Endothelial cell of hepatic sinusoid (primary cell): ENCODE results near the gene AOPEP.

Experiments used
- in situ Hi-C: cut with HindIII; loops from 2 replicates; pipeline ENCODE4 v1.10.0; 2017; ENCODE audit warnings: low sequenced_read_pairs

AOPEP gene

GRCh38 chr9:94785215-94786169 lies 59.0 kb downstream of the AOPEP start:
- in situ Hi-C loops, result no loop called here

GRCh38 chr9:94786586-94786985 lies 60.1 kb downstream of the AOPEP start:
- in situ Hi-C loops, result no loop called here

GRCh38 chr9:94787266-94787665 lies 60.8 kb downstream of the AOPEP start:
- in situ Hi-C loops, result no loop called here

- in situ Hi-C loops, result no loop called here
Measured at GRCh38 chr9:94788570-94789105, 62.1 kb downstream of the AOPEP start.

GRCh38 chr9:94791435-94791834 lies 64.9 kb downstream of the AOPEP start:
- in situ Hi-C loops, result no loop called here

GRCh38 chr9:94792511-94792910 lies 66.0 kb downstream of the AOPEP start:
- in situ Hi-C loops, result no loop called here

GRCh38 chr9:94794476-94795167 lies 68.1 kb downstream of the AOPEP start:
- in situ Hi-C loops, result no loop called here

- in situ Hi-C loops, result no loop called here
Measured at GRCh38 chr9:94796687-94797086, 70.2 kb downstream of the AOPEP start.

- in situ Hi-C loops, result no loop called here
Measured at GRCh38 chr9:94798201-94798600, 71.7 kb downstream of the AOPEP start.

GRCh38 chr9:94798708-94799107 lies 72.2 kb downstream of the AOPEP start:
- in situ Hi-C loops, result no loop called here

- in situ Hi-C loops, result loop anchor here (5.0 kb wide), 1 partner anchor 68 kb away; no protein-coding TSS in a partner anchor
Measured at GRCh38 chr9:94799578-94800264, 73.2 kb downstream of the AOPEP start.

GRCh38 chr9:94800424-94801117 lies 74.1 kb downstream of the AOPEP start:
- in situ Hi-C loops, result loop anchor here (5.0 kb wide), 1 partner anchor 67 kb away; no protein-coding TSS in a partner anchor

- in situ Hi-C loops, result loop anchor here (5.0 kb wide), 1 partner anchor 66 kb away; no protein-coding TSS in a partner anchor
Measured at GRCh38 chr9:94801234-94801633, 74.7 kb downstream of the AOPEP start.

- in situ Hi-C loops, result loop anchor here (5.0 kb wide), 1 partner anchor 66 kb away; no protein-coding TSS in a partner anchor
Measured at GRCh38 chr9:94801681-94802080, 75.2 kb downstream of the AOPEP start.

- in situ Hi-C loops, result loop anchor here (5.0 kb wide), 1 partner anchor 65 kb away; no protein-coding TSS in a partner anchor
Measured at GRCh38 chr9:94802251-94802650, 75.8 kb downstream of the AOPEP start.

- in situ Hi-C loops, result loop anchor here (5.0 kb wide), 1 partner anchor 65 kb away; no protein-coding TSS in a partner anchor
Measured at GRCh38 chr9:94802793-94803192, 76.3 kb downstream of the AOPEP start.

GRCh38 chr9:94804316-94804715 lies 77.8 kb downstream of the AOPEP start:
- in situ Hi-C loops, result loop anchor here (5.0 kb wide), 1 partner anchor 63 kb away; no protein-coding TSS in a partner anchor

- in situ Hi-C loops, result no loop called here
Measured at GRCh38 chr9:94805051-94805489, 78.6 kb downstream of the AOPEP start.

- in situ Hi-C loops, result no loop called here
Measured at GRCh38 chr9:94805585-94805984, 79.1 kb downstream of the AOPEP start.

GRCh38 chr9:94806307-94806893 lies 79.9 kb downstream of the AOPEP start:
- in situ Hi-C loops, result no loop called here
